ENCODE measurements around the gene GSK3A. TPM values are rescaled to one million over a fixed set of nuclear protein-coding genes. Genes with fewer than 3 reads are reported as not detected.
A peak's percentile ranks its signal among the peaks of the same experiment; 100 is the strongest.

Gene GSK3A
- total RNA-seq, 1 donor from 2014 or later: 68.0 TPM

DNA sequence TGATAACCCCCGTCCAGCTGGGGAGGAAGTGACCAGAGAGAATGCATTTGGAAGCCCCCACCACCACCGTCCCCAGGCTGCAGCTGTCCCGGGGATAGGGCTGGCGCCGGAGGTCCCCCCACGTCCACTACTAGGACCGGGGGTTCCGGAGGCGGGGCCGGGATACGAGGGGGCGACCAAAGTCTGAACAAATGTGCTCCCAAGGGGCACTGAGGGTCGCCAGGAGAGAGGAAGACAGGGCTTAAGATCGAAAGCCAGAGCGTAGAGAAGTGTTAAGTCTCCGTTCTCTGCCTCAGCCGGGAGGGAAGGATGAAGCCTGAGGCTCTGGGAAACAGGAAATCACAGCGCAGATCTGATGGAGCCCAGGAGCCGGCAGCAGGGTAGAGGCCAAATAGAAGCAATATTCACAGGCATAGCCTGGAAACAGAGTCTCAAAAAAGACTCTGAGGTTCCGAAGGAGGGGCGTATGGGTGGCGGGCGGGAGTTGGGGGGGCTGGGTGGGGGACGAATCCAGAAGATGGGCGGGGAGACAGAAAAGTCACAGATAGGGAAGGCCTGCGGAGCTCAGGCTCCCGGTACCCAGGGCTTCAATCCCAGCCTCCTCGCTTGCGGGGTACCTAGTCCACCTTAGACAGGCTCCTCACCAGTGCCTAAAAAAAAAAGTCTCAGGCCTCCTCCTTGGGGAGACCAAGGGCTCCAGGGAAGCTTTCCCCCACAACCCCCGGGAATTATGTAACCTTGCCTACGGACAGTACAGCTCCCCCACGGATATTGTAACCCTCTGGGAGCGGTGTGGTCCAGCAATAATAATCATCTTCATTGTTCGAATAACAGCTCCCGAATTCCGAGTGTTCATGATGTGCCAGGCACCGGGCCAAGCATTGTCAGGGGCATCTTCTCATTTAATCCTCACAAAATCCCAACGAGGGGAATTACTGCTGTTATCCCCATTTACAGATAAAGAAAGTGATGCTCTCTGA lies 13.7 kb upstream of the GSK3A start:
- DNase-seq (ENCODE audit: low read depth, low spot score): peak; percentile 49
- H3K27ac Mint-ChIP-seq (ENCODE audit: unreplicated experiment): peak overlapping the region; percentile 82
- H3K4me1 Mint-ChIP-seq: peaks cover 28% of the 10 kb centered on the region

DNA sequence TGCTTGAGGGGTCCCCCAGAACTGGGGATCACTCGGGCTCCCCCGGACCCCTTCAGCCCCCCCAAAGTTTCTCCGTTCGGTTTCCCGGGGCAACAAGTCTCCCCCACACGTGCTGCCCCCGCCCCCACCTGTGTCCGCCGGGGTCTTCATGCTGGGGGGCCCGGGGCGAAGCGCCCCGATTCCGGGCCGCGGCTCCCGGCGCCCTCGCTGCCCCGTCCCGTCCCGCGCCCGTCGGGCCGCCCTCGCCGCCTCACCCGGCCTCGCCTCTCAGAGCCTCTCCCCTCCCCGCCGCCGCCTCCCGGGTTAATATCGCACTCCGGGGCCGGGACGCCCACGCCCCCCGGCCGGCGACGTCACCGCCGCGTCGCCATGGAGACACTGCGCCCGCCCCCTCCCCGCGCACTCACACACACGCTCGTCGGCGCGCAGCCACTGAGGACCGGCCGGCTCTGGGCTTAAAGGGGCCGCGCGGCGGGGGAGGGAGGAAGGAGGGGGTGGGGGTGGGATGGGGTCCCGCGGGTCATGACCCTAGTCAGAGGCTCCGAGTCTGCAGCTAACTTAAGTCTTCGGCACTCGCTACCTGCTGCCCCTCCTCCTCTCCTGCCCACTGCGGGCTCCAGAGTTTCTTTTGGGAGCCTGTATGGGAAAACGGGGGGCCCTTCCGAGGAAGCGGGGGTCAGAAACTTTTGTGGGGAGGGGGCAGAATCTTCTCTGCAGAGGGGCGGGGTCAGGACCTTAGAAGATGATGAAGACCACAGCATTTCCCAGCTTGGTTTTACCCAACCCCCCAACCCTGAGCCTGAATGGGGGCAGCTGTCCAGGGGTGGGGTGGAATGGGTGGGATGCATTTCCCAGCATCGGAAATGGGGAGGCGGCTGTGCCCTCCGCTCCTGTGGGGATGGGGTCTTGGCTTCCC lies 12.7 kb upstream of the GSK3A start, which contains the start of gene ERF:
Gene ERF, minus strand, starts transcription at position 279 of the 916 bp plus-strand sequence. Its CDS starts 129 bp downstream, at position 150.
- Mint-ChIP-seq H3K27me3 (ENCODE audit: low read depth) (peaks cover 7% of the 10 kb centered on the region), H3K4me3 (peak within 1 kb of the TSS; percentile 88), H3K4me1 (peaks cover 32% of the 10 kb centered on the region), H3K36me3 (ENCODE audit: low read depth) (no peaks in the 10 kb centered on the region), H3K9me3 (no peaks in the 10 kb centered on the region), H3K27ac (ENCODE audit: unreplicated experiment) (peak within 1 kb of the TSS; percentile 82)
- TF ChIP-seq, protein P1, sequence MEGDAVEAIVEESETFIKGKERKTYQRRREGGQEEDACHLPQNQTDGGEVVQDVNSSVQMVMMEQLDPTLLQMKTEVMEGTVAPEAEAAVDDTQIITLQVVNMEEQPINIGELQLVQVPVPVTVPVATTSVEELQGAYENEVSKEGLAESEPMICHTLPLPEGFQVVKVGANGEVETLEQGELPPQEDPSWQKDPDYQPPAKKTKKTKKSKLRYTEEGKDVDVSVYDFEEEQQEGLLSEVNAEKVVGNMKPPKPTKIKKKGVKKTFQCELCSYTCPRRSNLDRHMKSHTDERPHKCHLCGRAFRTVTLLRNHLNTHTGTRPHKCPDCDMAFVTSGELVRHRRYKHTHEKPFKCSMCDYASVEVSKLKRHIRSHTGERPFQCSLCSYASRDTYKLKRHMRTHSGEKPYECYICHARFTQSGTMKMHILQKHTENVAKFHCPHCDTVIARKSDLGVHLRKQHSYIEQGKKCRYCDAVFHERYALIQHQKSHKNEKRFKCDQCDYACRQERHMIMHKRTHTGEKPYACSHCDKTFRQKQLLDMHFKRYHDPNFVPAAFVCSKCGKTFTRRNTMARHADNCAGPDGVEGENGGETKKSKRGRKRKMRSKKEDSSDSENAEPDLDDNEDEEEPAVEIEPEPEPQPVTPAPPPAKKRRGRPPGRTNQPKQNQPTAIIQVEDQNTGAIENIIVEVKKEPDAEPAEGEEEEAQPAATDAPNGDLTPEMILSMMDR (conservative IDR thresholded peaks at IDR 0.05): no peak
- peak; percentile 87 for DNase-seq (ENCODE audit: low read depth, low spot score)

More for the DNA sequence above, 13.7 kb upstream of the GSK3A start:
- H3K27me3 Mint-ChIP-seq (ENCODE audit: low read depth): peaks cover 7% of the 10 kb centered on the region
- no peaks in the 10 kb centered on the region for H3K9me3 Mint-ChIP-seq
- no peaks in the 10 kb centered on the region for H3K36me3 Mint-ChIP-seq (ENCODE audit: low read depth)
- TF ChIP-seq, protein P1 (conservative IDR thresholded peaks at IDR 0.05): no peak
- peak overlapping the region; percentile 88 for H3K4me3 Mint-ChIP-seq

DNA sequence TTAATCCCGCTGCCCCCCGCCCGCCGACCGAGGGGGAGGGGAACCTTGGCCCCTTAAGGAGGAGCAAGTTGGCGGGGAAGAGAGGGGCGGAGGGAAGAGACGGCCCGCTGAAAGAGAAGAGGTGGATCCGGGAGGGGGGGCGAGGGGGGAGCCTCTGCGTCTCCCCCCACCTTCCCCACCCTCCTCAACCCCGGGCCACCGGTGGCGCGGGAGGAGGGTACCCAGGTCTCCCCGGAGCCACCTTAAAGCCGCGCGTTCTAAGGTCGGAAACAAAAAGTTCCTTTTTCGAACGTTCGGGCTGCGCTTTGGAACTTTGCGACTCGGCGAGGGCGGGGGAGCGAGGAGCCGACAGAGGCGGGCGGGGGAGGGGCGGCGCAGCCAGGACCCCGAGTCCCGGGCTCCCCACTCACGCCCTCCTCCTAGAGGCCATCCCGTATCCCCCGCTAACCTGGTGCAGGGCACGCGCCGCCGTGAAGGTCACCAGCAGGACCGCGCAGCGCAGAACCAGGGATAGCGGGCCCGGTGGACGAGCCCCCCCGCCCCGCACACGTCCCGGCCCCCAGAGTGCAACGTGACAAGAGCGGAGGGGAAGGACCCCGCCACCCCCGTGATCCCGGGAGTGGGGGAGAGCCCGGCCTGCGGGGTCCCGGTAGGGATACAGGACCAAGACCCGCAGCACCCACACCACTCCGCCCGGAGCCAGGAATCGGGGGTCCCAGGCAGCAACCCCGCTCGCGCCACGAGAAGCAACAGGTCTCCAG lies 11.9 kb upstream of the GSK3A start:
- Mint-ChIP-seq H3K36me3 (ENCODE audit: low read depth) (peaks cover 2% of the 10 kb centered on the region), H3K4me1 (peaks cover 35% of the 10 kb centered on the region), H3K27me3 (ENCODE audit: low read depth) (peaks cover 7% of the 10 kb centered on the region), H3K9me3 (no peaks in the 10 kb centered on the region), H3K4me3 (peak overlapping the region; percentile 88), H3K27ac (ENCODE audit: unreplicated experiment) (no peak overlapping the region)
- peak; percentile 67 for DNase-seq (ENCODE audit: low read depth, low spot score)
- TF ChIP-seq, protein P1 (conservative IDR thresholded peaks at IDR 0.05): no peak

DNA sequence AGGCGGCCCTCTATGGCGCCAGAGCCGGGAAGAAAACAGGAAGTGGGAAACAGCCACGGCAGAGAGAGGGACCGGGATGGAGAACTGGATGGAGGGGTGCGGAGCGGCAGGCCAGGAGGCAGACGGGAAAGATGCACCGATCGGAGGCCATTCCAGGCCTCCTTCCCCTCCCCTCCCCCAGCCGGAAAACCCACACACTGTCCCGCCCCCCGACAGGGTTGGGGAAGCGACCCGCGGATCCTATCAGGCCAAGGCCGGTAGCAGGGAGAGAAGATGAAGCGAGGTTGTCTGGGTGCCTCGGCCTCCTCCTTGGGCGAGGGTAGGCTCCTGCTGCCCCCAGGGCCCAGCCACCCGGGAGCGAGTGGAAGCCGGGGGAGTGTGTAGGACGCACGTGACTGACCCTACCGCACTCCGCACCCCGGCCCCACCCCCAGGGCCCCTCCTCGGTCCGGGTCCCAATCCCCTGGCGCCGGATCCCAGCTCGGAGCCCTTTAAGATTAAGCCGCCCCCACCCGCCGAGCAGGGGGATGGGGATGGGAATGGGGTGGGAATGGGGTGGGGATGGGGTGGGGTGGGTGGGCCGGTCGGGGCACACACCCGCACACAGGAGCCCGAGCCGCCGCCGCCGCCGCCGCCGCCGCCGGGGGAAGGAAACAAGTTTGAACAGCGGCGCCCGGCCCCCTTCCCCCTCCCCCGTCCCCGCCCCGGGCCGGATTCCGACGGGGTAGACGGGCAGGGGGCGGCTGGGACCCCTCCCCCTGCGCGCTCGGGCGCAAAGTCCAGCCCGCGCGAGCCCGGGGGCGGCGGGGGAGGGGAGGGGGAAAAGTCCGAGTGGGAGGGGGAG lies 11.1 kb upstream of the GSK3A start:
- DNase-seq (ENCODE audit: low read depth, low spot score): peak; percentile 65
- H3K4me3 Mint-ChIP-seq: peak overlapping the region; percentile 98
- TF ChIP-seq, protein P1 (conservative IDR thresholded peaks at IDR 0.05): no peak
- peaks cover 2% of the 10 kb centered on the region for H3K36me3 Mint-ChIP-seq (ENCODE audit: low read depth)
- peaks cover 7% of the 10 kb centered on the region for H3K27me3 Mint-ChIP-seq (ENCODE audit: low read depth)
- H3K4me1 Mint-ChIP-seq: peaks cover 35% of the 10 kb centered on the region
- H3K9me3 Mint-ChIP-seq: no peaks in the 10 kb centered on the region
- peak overlapping the region; percentile 97 for H3K27ac Mint-ChIP-seq (ENCODE audit: unreplicated experiment)

Data from neural crest cell (in vitro differentiated cells).